ENCODE results near the gene PAK1.

PAK1 gene

GRCh38 chr11:77278595-77279506 is 195.0 kb downstream of the PAK1 start:
- ChIA-PET CTCF (interaction anchor here (1.2 kb wide), 1 partner anchor 67 kb away, joined by 3 read pairs; no protein-coding TSS in a partner anchor), POLR2A (interaction anchor here (0.6 kb wide), 1 partner anchor 320 kb away, joined by 3 read pairs; no protein-coding TSS in a partner anchor)
- DNase-seq (ENCODE audit: extremely low spot score) = no peak
- TF ChIP-seq, protein P1, sequence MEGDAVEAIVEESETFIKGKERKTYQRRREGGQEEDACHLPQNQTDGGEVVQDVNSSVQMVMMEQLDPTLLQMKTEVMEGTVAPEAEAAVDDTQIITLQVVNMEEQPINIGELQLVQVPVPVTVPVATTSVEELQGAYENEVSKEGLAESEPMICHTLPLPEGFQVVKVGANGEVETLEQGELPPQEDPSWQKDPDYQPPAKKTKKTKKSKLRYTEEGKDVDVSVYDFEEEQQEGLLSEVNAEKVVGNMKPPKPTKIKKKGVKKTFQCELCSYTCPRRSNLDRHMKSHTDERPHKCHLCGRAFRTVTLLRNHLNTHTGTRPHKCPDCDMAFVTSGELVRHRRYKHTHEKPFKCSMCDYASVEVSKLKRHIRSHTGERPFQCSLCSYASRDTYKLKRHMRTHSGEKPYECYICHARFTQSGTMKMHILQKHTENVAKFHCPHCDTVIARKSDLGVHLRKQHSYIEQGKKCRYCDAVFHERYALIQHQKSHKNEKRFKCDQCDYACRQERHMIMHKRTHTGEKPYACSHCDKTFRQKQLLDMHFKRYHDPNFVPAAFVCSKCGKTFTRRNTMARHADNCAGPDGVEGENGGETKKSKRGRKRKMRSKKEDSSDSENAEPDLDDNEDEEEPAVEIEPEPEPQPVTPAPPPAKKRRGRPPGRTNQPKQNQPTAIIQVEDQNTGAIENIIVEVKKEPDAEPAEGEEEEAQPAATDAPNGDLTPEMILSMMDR (IDR thresholded peaks at IDR 0.05; ENCODE audit: control extremely low read depth, extremely low read depth, low read depth, missing control alignments) = no peak

DNA sequence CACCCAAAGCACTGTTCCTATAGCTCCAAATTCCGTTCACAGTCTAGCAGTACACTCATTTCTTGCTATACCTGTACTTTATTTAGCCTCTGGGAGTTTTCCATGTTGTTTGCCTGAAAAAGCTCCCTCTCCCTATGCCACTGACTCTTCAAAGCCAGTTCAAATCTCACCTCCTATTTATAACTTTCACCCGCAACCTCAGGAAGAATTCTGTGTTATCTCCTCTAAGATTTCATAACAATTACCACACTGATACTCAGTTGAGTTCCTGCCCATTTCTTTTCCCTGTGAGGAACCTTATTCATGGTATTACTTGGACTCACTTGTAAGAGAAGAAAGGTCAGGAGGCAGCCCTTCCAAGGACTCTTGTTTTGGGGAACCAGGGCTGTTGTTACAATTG is 197.6 kb downstream of the PAK1 start:
- POLR2A ChIA-PET = no interaction called here
- CTCF ChIA-PET = no interaction called here
- no peak for DNase-seq (ENCODE audit: extremely low spot score)
- TF ChIP-seq, protein P1 (IDR thresholded peaks at IDR 0.05; ENCODE audit: control extremely low read depth, extremely low read depth, low read depth, missing control alignments) = no peak
